ENCODE results near the gene ERCC6L2.

Gene ERCC6L2

GRCh38 chr9:95875305-95876137 is at the start of gene ERCC6L2:
ERCC6L2 (plus strand) TSS chr9:95875691; CDS start chr9:95876039, 348 bp downstream.
- peak; percentile 83 to 85 for DNase-seq (ENCODE audit: low read depth in 2 of 2, low spot score in 1 of 2)

- no peak for DNase-seq (ENCODE audit: low read depth in 2 of 2, low spot score in 1 of 2)
These were observed 49.2 kb upstream of the ERCC6L2 start for GRCh38 chr9:95826183-95826838.

- DNase-seq (ENCODE audit: low read depth in 2 of 2, low spot score in 1 of 2) = no peak
These were observed 44.7 kb upstream of the ERCC6L2 start for GRCh38 chr9:95830768-95831167.

GRCh38 chr9:95831810-95832209 is 43.7 kb upstream of the ERCC6L2 start:
- no peak for DNase-seq (ENCODE audit: low read depth in 2 of 2, low spot score in 1 of 2)

- no peak for DNase-seq (ENCODE audit: low read depth in 2 of 2, low spot score in 1 of 2)
These were observed 41.8 kb upstream of the ERCC6L2 start for GRCh38 chr9:95833546-95834178.

- DNase-seq (ENCODE audit: low read depth in 2 of 2, low spot score in 1 of 2) = no peak
These were observed 41.1 kb upstream of the ERCC6L2 start for GRCh38 chr9:95834281-95834907.

GRCh38 chr9:95835393-95835792 is 40.1 kb upstream of the ERCC6L2 start:
- no peak for DNase-seq (ENCODE audit: low read depth in 2 of 2, low spot score in 1 of 2)

GRCh38 chr9:95836072-95836471 is 39.4 kb upstream of the ERCC6L2 start:
- DNase-seq (ENCODE audit: low read depth in 2 of 2, low spot score in 1 of 2) = no peak

GRCh38 chr9:95839012-95839411 is 36.5 kb upstream of the ERCC6L2 start:
- no peak for DNase-seq (ENCODE audit: low read depth in 2 of 2, low spot score in 1 of 2)

GRCh38 chr9:95840074-95840473 is 35.4 kb upstream of the ERCC6L2 start:
- DNase-seq (ENCODE audit: low read depth in 2 of 2, low spot score in 1 of 2) = no peak

GRCh38 chr9:95841377-95841776 is 34.1 kb upstream of the ERCC6L2 start:
- no peak for DNase-seq (ENCODE audit: low read depth in 2 of 2, low spot score in 1 of 2)

GRCh38 chr9:95845751-95846150 is 29.7 kb upstream of the ERCC6L2 start:
- DNase-seq (ENCODE audit: low read depth in 2 of 2, low spot score in 1 of 2) = no peak

GRCh38 chr9:95848764-95849163 is 26.7 kb upstream of the ERCC6L2 start:
- no peak for DNase-seq (ENCODE audit: low read depth in 2 of 2, low spot score in 1 of 2)

- no peak for DNase-seq (ENCODE audit: low read depth in 2 of 2, low spot score in 1 of 2)
These were observed 23.1 kb upstream of the ERCC6L2 start for GRCh38 chr9:95852059-95853032.

- no peak for DNase-seq (ENCODE audit: low read depth in 2 of 2, low spot score in 1 of 2)
These were observed 21.0 kb upstream of the ERCC6L2 start for GRCh38 chr9:95854386-95855020.

GRCh38 chr9:95855961-95856360 is 19.5 kb upstream of the ERCC6L2 start:
- no peak for DNase-seq (ENCODE audit: low read depth in 2 of 2, low spot score in 1 of 2)

- DNase-seq (ENCODE audit: low read depth in 2 of 2, low spot score in 1 of 2) = no peak
These were observed 18.4 kb upstream of the ERCC6L2 start for GRCh38 chr9:95857124-95857523.

GRCh38 chr9:95857896-95858295 is 17.6 kb upstream of the ERCC6L2 start:
- no peak for DNase-seq (ENCODE audit: low read depth in 2 of 2, low spot score in 1 of 2)

- DNase-seq (ENCODE audit: low read depth in 2 of 2, low spot score in 1 of 2) = no peak
These were observed 13.1 kb upstream of the ERCC6L2 start for GRCh38 chr9:95862343-95862742.
